ENCODE measurements around the gene TARS1. TPM values are rescaled to one million over a fixed set of nuclear protein-coding genes. Genes with fewer than 3 reads are reported as not detected.
A peak's percentile ranks its signal among the peaks of the same experiment; 100 is the strongest.

The TARS1 gene
- total RNA-seq, 1 donor from 2014 or later: 254 TPM

- H3K27ac Mint-ChIP-seq (ENCODE audit: unreplicated experiment): no peak overlapping the region
- H3K9me3 Mint-ChIP-seq (ENCODE audit: low read depth): peaks cover 2% of the 10 kb centered on the region
- no peak for DNase-seq (ENCODE audit: low spot score)
- TF ChIP-seq CTCF (IDR thresholded peaks at IDR 0.05): no peak
- H3K36me3 Mint-ChIP-seq (ENCODE audit: low read depth): no peaks in the 10 kb centered on the region
- no peaks in the 10 kb centered on the region for H3K27me3 Mint-ChIP-seq (ENCODE audit: low read depth)
- H3K4me3 Mint-ChIP-seq (ENCODE audit: unreplicated experiment): no peak overlapping the region
- peaks cover 33% of the 10 kb centered on the region for H3K4me1 Mint-ChIP-seq (ENCODE audit: low read depth)
These were observed 23.1 kb upstream of the TARS1 start for GRCh38 chr5:33417632-33418031.

GRCh38 chr5:33420946-33421345, 19.8 kb upstream of the TARS1 start:
- Mint-ChIP-seq H3K4me3 (ENCODE audit: unreplicated experiment) (no peak overlapping the region), H3K27ac (ENCODE audit: unreplicated experiment) (no peak overlapping the region), H3K9me3 (ENCODE audit: low read depth) (peaks cover 2% of the 10 kb centered on the region), H3K27me3 (ENCODE audit: low read depth) (no peaks in the 10 kb centered on the region), H3K36me3 (ENCODE audit: low read depth) (no peaks in the 10 kb centered on the region), H3K4me1 (ENCODE audit: low read depth) (peaks cover 32% of the 10 kb centered on the region)
- DNase-seq (ENCODE audit: low spot score): no peak
- no peak for TF ChIP-seq CTCF (IDR thresholded peaks at IDR 0.05)

- no peak for TF ChIP-seq CTCF (IDR thresholded peaks at IDR 0.05)
- H3K27me3 Mint-ChIP-seq (ENCODE audit: low read depth): no peaks in the 10 kb centered on the region
- no peak overlapping the region for H3K4me3 Mint-ChIP-seq (ENCODE audit: unreplicated experiment)
- H3K36me3 Mint-ChIP-seq (ENCODE audit: low read depth): no peaks in the 10 kb centered on the region
- H3K4me1 Mint-ChIP-seq (ENCODE audit: low read depth): peaks cover 32% of the 10 kb centered on the region
- H3K27ac Mint-ChIP-seq (ENCODE audit: unreplicated experiment): no peak overlapping the region
- peaks cover 8% of the 10 kb centered on the region for H3K9me3 Mint-ChIP-seq (ENCODE audit: low read depth)
- no peak for DNase-seq (ENCODE audit: low spot score)
These were observed 18.6 kb upstream of the TARS1 start for GRCh38 chr5:33422191-33422590.

GRCh38 chr5:33423018-33423630, 17.6 kb upstream of the TARS1 start:
- Mint-ChIP-seq H3K9me3 (ENCODE audit: low read depth) (peaks cover 5% of the 10 kb centered on the region), H3K4me3 (ENCODE audit: unreplicated experiment) (no peak overlapping the region), H3K27me3 (ENCODE audit: low read depth) (no peaks in the 10 kb centered on the region), H3K27ac (ENCODE audit: unreplicated experiment) (no peak overlapping the region), H3K36me3 (ENCODE audit: low read depth) (no peaks in the 10 kb centered on the region), H3K4me1 (ENCODE audit: low read depth) (peaks cover 32% of the 10 kb centered on the region)
- DNase-seq (ENCODE audit: low spot score): no peak
- peak; percentile 91 for TF ChIP-seq CTCF (IDR thresholded peaks at IDR 0.05)

GRCh38 chr5:33425314-33425713, 15.5 kb upstream of the TARS1 start:
- no peak overlapping the region for H3K27ac Mint-ChIP-seq (ENCODE audit: unreplicated experiment)
- H3K4me1 Mint-ChIP-seq (ENCODE audit: low read depth): peaks cover 32% of the 10 kb centered on the region
- DNase-seq (ENCODE audit: low spot score): no peak
- H3K36me3 Mint-ChIP-seq (ENCODE audit: low read depth): no peaks in the 10 kb centered on the region
- H3K4me3 Mint-ChIP-seq (ENCODE audit: unreplicated experiment): no peak overlapping the region
- TF ChIP-seq CTCF (IDR thresholded peaks at IDR 0.05): no peak
- H3K9me3 Mint-ChIP-seq (ENCODE audit: low read depth): peaks cover 15% of the 10 kb centered on the region
- H3K27me3 Mint-ChIP-seq (ENCODE audit: low read depth): no peaks in the 10 kb centered on the region

All from chondrocyte (in vitro differentiated cells).